MV-4-11 (cell line): ENCODE data around the gene LTBP1.
A peak's percentile ranks its signal among the peaks of the same experiment; 100 is the strongest.
"Not testable (repeated sequence)": the region's sequence is repeated elsewhere in the genome, so short reads cannot be mapped to it uniquely, and the experiment has no call there.

Source experiments
- DNase-seq: peaks from one replicate; lab custom pipeline; 2025; lab: John Stamatoyannopoulos, UW

The LTBP1 gene, protein sequence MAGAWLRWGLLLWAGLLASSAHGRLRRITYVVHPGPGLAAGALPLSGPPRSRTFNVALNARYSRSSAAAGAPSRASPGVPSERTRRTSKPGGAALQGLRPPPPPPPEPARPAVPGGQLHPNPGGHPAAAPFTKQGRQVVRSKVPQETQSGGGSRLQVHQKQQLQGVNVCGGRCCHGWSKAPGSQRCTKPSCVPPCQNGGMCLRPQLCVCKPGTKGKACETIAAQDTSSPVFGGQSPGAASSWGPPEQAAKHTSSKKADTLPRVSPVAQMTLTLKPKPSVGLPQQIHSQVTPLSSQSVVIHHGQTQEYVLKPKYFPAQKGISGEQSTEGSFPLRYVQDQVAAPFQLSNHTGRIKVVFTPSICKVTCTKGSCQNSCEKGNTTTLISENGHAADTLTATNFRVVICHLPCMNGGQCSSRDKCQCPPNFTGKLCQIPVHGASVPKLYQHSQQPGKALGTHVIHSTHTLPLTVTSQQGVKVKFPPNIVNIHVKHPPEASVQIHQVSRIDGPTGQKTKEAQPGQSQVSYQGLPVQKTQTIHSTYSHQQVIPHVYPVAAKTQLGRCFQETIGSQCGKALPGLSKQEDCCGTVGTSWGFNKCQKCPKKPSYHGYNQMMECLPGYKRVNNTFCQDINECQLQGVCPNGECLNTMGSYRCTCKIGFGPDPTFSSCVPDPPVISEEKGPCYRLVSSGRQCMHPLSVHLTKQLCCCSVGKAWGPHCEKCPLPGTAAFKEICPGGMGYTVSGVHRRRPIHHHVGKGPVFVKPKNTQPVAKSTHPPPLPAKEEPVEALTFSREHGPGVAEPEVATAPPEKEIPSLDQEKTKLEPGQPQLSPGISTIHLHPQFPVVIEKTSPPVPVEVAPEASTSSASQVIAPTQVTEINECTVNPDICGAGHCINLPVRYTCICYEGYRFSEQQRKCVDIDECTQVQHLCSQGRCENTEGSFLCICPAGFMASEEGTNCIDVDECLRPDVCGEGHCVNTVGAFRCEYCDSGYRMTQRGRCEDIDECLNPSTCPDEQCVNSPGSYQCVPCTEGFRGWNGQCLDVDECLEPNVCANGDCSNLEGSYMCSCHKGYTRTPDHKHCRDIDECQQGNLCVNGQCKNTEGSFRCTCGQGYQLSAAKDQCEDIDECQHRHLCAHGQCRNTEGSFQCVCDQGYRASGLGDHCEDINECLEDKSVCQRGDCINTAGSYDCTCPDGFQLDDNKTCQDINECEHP (N-terminal part only)

DNA sequence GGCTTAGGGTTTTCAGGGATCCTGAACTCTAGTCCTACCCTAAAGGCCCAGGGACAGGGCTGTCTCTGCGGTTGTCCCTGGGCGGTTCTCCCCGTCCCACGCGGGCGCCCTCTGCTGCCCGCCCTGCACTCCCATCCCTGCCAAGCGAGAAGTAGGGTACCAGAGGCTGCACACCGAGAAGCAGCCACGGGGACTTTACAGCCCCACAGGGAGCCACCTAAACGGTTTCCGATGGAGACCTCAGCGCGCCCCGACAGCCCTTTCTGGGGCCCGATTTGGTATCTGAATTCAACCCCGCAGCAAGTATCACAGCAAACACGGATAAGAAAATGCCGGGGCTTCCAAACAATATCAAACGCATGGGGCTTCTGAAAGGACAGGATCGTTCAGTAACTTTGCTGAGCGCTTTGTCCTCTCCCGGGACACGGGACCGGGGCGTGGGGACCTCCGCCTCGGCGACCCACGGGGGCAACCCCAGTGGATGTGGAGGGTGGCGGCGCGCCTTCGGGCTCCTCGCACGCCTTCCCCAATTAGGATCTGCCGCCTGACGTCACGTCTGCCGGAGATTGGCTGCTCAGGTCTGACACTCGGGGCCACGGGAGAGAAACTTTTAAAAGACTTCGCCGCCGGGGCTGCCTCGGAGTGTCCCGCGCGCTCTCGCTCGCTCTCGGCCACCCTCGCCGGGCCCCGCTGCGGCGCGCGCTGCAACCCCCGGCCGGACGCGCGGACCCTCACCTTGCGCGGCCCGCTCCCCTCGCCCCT lies at the start of gene LTBP1:
Gene LTBP1, plus strand, starts transcription at position 640 of the 762 bp plus-strand sequence. CDS start 372 bp downstream, outside the sequence.
- peak; percentile 50 for DNase-seq

DNA sequence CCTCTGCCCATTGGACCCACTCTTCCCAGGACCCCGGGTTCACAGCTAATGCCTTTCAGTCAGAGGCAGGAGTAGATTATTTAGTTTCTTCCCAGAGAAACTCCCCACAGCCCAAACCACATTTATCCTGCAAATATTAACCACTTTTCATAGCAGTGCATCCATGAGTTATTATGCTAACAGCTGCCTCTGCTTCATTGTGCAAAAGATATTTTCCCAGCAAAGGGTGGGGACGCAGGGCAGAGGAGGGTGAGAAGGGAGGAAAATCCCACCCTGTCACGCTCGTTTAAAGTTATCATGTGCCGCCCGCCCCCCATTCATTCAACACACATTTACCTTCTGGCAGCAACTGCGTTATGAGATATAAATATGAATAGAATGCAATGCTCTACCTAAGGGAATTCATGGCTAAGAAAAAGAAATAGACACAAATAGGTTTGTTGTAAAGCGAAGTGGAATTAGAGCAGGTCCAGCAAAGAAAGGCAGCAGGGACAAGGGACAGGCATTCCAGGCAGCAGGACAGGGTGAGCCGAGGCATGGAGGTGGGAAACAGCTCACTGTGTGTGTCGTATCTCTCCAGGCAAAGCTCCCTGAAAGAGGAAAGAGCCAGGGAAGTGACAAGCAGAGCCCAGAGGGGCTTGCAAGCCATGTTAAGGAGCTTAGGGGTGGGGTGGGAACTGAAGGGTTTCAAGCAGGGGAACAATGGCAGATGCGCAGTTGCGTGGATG lies 46.3 kb upstream of the LTBP1 start:
- no peak for DNase-seq

DNA sequence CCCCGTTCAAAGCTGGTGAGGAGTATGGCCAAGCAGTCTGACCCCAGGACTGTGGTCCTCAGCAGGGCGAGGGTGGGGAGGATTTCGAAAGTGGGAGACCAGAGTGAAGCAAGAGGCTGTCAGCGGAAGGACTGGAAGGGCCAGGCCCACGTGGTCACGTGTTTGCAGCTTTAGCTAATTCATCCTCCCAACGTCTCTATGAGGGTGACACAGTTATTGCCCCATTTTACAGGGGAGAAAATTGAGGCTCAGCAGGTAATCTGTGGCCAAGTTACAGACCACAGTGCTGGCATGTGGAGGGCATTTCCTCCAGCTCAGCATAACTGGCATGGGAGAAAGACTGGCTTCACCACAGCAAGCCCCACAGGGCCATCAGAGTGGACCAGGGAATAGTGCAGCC lies 45.4 kb upstream of the LTBP1 start:
- DNase-seq: peak; percentile 58

DNA sequence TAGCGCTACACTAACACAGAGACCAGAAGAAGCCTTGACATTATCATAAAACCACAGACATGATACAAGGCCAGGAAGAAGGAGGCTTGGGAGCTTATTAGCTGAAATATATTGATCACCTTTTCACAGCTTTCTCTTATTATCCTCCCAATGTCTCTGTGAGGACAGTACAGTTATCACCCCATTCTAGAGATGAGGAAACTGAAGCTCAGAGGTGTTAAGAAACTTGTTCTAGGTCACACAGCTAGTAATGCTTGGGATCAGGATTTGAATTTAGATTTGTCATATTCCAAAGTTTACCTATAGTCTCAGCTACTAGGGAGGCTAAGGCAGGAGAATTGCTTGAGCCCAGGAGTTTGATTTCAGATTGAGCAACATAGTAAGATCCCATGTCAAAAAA lies 44.6 kb upstream of the LTBP1 start:
- DNase-seq: no peak

DNA sequence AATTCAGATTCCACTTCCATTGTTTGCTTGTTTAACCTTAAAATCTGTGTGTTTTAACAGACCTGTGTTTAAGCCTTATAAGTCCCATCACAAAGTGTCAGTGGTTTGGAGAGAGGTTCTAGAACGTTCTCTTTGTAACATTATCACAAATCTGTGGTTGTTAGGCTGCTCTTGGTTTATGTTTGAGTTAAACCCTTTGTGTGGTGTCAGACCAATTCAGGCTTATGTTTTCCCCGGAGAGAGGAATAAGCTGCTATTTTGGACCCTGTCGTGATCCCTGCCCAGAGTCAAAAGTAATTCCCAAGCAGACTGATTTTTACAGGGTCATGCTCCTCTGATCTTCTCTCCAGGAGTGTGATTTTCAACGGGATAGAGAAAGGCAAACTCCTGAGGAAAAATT lies 43.8 kb upstream of the LTBP1 start:
- no peak for DNase-seq

DNA sequence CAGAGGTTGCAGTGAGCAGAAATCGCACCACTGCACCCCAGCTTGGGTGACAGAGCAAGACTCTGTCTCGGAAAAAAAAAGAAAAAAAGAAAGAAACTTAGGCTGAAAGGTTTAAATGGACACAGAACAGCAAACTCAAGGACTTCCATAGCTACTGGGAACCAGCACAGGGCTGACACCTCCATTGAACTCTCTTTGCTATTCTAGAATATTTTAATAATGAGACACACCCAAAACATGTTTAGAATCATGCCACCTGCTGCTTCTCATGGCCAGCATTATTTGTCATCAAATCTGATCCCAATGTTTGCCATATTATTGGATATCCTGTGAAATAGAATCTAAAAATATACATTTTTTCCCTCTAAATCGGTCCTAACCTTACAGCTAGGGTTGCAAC lies 42.7 kb upstream of the LTBP1 start:
- DNase-seq: no peak

DNA sequence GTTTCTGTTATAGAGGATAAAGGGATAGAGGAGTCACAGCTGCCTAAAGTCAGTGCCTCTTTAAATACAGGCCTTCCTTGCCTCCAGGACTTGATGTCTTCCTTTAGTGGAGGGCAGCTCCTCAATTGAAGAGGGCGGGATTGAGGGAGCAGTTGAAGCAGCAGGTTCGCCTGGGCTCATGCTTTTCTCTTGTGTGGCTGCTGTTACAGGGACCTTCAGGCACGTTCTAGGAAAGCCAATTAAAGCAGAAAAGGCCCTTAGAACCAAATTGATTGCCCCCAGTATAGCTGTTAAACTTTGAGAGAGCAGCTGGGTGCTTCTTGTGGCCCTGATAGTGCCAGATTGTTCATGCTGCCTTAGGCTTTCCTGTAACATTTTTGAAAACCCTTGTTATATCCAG lies 42.0 kb upstream of the LTBP1 start:
- no peak for DNase-seq

DNA sequence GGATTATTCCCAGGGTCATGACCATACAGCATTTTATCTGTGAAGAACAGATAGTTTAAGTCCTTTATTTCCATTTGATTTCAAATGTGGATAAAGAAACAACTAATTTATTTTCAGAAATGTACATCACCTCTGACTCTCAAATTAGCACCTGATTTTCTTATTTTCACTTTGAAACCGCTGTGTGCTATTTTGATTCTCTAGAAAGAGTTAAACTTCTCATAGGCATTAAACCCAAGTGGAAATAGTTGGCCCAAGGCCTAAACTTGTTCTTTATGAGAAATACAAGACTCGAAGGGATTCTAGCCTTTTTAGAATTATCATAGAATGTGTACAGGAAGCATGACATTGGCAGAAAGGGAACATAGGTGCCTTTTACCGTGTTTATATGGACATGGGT lies 41.5 kb upstream of the LTBP1 start:
- no peak for DNase-seq

DNA sequence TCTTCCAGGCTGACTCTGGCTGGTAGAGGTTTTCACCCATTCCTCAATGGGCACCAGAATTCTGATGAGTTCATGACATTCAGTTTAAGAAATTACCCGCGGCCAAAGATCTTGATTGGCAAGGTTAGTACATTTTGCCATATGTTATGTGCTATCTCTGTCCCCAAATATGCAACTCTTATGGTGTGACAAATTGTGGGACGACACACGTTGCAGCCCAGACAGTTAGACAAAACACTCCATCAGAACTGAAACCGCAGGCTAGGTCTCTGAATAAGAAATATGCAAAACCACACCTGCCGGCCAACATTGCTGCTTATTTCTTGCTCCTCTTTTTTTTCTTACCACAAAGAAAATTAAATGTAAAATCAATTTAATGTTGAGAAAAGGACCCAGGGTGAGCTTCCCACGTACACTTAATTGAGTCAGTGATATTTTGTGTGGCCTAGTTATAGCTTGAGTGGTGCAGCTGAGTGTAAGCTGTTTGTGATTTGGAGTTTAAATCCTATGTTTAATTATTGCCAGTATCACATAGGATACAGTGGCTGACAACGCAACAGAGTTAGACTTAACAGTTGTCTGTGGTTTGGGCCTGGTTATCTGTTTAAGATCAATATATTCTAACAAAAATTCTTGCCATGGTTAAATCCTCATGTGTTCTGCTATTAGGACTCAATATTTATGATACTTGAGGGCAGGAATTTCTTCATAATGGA lies 35.7 kb upstream of the LTBP1 start:
- DNase-seq: no peak

DNA sequence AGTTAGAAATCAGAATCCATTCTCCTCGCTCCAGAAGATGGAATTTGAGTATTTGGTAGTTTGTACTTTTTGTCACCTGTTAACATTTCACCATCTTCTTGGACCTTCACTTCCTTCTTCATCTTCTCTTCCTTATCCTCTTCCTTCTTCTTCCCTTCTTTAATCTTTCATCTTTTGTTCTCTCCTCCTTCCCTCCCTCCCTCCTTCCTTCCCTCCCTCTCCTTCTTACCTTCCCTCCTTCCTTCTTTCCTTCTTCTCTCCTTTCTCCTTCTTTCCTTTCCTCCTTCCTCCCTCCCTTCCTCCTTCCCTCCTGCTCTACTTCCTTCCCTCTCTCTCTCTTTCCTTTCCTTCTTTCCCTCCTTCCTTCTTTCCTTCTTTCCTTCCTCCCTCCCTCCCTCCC lies 31.1 kb upstream of the LTBP1 start:
- no peak for DNase-seq

DNA sequence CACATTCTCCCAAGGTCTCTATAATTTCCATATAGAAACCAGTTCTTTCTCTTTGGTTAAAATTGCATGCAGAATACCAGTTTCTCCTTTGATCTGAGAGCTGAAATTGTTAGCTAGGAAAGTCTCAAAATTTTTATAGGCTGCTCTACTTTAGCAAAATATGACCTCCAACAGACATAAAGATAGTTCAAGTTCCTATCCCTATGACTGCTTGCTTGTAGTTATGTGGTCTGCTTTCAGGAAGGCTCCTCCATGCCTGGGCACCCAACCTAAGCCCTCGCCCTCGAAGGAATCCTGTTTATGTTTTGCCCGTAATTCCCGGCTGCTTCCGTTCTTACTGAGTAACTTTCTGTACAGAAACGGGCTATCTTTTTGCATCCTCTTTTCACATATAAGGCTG lies 28.0 kb upstream of the LTBP1 start:
- no peak for DNase-seq

DNA sequence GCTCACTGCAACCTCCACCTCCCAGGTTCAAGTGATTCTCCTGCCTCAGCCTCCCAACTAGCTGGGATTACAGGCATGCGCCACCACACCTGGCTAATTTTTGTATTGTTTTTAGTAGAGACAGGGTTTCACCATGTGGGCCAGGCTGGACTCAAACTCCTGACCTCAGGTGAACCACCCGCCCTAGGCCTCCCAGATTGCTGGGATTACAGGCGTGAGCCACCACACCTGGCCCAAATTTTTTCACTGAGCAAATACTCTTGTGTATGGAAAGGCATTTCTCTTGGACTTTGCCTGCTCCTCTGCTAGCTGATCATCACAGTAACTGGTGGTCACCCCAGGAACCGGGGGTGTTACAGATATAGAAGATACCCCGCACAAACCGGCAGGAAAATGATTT lies 26.9 kb upstream of the LTBP1 start:
- DNase-seq: not testable (repeated sequence)

DNA sequence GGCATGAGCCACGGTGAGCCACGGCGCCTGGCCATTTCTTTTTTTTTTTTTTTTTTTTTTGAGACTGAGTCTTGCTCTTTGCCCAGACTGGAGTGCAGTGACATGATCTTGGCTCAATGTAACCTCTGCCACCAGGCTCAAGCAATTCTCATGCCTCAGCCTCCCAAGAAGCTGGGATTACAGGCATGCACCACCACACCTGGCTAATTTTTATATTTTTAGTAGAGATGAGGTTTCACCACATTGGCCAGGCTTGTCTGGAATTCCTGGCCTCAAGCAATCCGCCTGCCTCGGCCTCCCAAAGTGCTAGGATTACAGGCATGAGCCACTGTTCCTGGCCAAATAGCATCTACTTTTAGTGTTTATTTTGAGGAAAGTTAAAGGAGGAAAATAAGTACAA lies 25.3 kb upstream of the LTBP1 start:
- DNase-seq: not testable (repeated sequence)

DNA sequence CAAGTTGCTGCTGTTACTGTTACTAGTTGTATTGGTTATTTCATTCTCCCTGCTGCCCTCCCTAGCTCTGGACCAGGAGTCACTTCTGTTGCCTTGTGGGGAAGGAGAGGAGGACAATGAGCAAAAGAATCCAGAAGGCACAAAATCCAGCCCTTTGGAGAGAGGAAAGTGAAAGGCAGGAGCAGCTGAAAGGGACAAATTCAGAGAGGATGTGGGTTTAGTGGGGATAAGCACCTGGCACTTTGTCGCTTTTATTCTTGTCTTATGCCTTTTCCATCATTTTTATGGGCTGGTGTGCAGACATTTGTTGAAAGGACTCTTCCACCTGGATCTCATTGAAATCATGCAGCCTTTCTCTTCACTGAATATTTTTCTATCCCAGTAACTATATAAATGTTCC lies 24.3 kb upstream of the LTBP1 start:
- DNase-seq: no peak

DNA sequence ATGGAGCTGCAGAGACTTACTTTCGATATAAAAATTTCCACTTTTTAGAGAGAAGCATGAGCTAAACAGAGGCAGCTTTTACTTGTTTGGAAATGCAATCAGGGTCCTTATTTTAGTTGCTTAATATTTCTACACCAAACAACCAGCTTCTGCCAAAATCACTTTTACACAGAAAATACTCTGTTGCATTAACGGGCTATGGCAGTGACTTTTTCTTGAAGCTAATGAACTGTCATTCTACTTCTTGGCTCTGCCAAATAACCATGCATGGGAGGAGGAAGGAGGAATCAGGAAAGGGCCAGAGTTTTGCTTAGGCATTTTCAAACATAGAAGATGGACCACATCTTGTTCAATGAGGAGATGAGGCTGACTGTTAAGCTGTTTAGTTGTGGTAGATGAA lies 23.6 kb upstream of the LTBP1 start:
- no peak for DNase-seq

DNA sequence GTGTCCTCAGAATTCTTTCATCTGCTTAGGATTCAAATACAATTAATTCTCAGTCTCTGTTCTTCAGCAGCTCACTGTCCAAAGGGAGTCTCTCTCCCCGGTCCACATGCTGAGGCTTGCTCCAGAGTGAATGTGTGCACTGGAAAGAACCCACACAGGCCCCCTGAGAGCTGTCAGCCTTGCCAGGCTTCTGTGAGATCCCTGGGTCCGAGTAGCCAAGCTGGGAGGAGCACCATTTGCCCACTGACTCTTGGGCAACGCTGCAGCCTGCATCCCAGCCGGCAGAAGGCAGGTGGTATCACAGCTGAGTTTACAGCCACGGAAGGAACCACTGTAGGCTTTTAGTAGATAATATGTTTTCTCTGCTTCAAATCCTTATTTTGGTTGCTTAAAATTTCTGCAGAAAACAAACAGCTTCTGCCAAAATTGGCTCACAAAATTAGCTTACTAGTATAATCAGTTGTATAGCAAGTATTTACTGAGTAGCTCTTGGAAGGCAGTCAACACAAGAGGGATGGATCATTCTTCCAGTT lies 21.4 kb upstream of the LTBP1 start:
- DNase-seq: no peak

DNA sequence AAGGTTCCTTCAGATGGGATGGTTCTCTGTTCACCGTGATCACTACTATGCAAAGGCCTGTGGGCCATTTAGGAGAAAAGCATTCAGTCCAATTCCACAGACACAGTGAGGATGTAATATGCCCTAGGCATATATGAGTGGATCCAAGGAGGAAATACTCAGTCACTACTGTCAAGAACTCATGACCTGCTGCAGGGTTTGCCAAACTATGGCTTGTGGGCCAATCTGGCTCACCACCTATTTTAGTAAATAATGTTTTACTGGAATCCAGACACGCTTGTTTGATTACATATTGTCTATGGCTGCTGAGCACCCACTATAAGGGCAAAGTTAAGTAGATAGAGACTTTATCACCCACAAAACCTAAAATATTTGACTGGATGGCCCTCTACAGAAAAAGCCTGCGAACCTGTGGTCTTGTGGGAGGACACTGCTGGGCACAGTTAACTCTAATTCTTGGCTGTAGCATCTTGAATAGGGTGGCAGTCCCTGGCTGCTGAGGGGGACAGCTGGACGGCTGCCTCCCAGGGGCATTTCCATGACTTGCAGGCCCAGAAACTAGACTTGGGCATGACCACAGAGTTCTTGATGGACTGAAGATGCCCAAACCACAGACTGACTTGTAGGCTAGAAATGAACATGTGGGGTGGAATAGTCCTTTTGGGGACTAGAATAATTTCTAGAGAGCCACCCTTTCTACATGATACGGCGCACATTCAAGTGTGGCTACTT lies 20.6 kb upstream of the LTBP1 start:
- DNase-seq: no peak

DNA sequence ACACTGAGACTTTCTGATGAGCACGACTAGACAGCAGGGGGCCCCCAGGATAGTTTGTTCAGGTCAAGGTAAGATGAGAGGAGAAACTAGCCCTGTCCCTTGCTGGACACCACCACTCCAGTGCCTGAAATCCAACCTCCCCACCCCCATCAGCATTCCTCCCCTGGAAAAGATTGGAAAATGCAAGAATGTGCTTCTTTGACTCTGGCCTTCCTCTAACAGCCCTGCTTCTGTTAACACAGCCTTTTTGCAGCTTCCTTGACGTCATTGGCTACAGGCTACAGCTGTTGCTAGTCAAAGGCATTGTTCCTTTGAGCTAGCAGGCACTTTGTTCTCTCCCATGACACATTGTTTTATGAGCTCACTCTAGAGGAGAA lies 20.1 kb upstream of the LTBP1 start:
- DNase-seq: no peak

DNA sequence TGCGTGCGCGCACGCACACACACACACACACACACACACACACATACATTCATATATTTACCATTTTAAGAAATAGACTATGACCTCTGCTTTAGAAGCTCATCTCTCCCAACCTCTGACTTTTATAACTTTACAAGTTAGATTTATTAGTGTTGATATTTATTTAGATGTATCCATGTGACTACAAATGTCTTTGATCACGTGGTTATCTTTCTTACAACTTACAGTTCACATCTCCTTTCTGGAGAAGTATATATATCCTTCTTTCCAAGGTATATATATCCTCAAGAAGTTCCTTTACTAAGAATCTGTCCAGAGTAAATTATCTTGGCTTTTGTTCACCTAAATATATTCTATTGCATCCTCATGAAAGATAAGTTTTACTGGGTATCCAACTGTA lies 16.3 kb upstream of the LTBP1 start:
- no peak for DNase-seq

DNA sequence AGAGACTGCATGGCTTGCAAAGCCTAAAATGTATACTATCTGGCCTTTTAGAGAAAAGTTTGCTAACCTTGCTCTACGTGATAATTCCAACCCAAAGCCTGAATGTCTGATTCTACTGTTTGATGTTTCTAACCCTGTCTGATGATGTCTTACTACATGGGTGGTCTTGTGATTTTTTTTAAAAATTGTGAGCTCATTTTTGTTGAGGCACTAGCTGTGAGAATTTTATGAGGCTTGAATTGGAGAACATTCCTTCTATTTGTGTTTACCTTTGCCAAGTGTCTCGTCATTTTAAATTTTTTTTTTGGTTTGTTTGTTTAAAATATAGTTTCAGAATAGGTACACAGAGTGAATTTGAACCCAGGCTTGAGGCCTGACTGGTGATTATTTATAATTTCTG lies 15.2 kb upstream of the LTBP1 start:
- no peak for DNase-seq
